CD4-positive, alpha-beta T cell treated with Interleukin-4 for 1 hour (primary cell): ENCODE measurements around the gene GAPDHS.

ENCODE experiments used
- DNase-seq, 2 donors: peaks; one replicate each; pipeline ENCODE4 v3.0.0-alpha.2; 2020 to 2022

GAPDHS gene

GRCh38 chr19:35533201-35533821 is at the start of gene GAPDHS:
Gene GAPDHS (plus strand): TSS chr19:35533456. CDS start chr19:35533528, 72 bp downstream.
- DNase-seq = no peak

GRCh38 chr19:35484252-35485036 is 48.8 kb upstream of the GAPDHS start:
- DNase-seq = peak in 1 of 2 donors; percentile 55

DNA sequence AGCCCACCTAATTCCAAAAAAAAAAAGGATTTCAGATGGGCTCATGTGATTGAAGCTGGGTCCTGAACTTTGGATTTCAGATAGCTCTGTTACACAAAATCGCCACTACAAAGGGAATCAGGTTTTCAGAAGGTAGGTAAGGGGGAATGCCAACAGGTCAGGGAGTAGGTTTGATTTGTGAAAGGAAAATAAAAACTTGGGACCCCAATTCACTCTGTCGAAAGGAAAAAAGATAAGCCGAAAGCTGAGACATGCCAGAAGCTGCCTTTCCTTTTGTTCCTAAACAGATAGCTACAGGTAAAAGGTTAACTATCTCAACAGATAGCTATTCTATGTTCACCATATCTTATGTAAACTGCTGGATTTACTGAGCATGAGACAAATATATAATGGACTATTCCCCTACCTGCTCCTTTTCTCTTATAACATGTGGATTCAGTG is 47.0 kb upstream of the GAPDHS start:
- DNase-seq = no peak

DNA sequence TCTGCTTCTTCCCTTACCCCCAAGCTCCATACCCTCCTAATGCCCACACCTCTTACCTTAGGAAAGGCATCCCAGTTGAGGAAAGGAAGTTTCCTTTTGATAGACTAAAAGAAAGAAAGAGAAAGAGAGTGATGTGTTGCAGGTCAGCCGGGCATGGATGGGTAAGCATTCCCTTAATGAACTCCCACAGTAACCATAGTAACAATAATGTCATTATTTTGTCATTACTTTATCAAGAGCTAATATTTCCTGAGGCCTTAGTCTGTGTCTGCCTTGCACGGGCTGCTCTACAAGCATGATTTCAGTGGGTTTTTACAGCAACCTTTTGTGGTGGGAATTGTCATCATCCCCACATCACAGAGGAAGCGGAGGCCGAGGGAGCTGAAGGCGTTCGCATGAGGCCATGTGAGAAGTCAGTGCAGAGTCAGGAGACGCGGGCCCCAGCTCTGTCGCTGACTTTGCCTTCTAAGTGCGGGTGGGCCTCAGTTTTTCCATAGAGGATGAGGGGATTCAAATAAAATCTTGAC is 45.5 kb upstream of the GAPDHS start:
- DNase-seq = no peak

- DNase-seq = no peak
These were observed 44.6 kb upstream of the GAPDHS start for GRCh38 chr19:35488677-35489076.

GRCh38 chr19:35490364-35490763 is 42.9 kb upstream of the GAPDHS start, which contains the start of gene KRTDAP:
Gene KRTDAP (minus strand): TSS chr19:35490464. CDS start chr19:35490442, 22 bp downstream.
- DNase-seq = no peak

- DNase-seq = no peak
These were observed 41.4 kb upstream of the GAPDHS start for GRCh38 chr19:35491836-35492360.

DNA sequence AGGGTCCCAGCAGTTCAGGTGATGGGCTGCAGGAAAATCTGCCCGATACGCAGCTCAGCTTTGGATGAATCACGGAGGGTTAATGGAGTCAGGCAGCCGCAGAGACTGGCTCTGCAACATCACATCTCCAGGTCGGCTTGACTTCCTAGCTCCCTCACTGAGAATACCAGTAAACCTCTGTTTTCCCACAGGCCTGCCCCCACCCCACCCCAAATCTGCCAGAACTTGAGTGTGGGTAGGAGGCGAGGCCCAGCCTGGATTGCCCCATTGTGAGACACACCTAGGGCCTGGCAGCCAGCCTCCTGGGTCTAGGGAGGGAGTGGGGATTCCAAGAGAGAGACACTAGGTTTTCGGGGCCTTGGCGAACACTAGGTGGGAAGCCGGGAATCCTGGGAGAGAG is 39.3 kb upstream of the GAPDHS start:
- no peak for DNase-seq

DNA sequence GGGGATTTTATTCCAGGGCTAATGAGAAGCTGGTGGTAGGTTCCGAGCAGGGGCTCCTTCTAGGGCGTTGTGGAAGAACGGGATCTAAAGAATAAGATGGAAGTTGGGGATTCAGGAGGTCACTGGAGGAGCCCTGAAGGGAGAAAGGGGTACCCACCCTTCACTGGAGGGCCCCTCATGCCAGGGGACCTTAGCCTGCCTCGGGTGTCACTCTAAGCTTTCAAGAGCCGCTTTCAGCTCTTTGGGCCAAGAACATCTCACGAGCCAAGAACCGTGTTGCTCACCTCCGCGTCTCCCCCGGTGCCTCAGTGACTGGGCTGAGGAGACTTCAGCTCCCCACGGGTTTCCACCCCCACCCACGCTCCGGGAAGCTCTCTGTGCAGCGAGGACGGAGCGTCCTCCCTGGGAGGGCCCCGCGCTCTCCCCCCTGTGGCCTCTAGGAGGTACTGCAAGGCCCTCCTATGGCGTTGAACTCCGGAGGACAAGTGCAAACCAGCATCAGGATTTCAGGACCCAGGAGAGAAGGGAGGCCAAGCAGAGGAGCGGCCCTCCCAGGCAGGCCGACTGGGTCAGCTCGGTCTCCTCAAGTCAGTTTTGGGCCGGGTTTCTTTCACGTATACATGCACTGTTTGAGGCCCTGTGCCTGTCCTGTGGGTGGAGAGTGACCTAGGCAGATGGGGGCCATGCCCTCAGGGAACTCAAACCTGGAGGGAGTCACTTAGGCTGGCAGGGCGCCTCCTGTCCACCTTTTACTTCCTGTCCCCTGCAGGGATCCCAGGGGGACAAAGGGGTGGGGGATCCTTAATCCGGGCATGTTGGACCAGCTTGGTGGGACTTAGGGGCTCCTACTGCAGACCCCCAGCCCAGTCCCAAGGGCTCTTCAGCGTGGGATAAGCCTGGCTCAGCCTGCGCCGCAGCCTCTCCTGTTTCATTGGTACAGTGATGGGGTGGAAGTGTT is 37.9 kb upstream of the GAPDHS start:
- DNase-seq = peak; percentile 67 to 71

- no peak for DNase-seq
These were observed 35.9 kb upstream of the GAPDHS start for GRCh38 chr19:35497406-35497805.

- DNase-seq = no peak
These were observed 35.0 kb upstream of the GAPDHS start for GRCh38 chr19:35498220-35498619.

- DNase-seq = no peak
These were observed 34.2 kb upstream of the GAPDHS start for GRCh38 chr19:35498984-35499527.

DNA sequence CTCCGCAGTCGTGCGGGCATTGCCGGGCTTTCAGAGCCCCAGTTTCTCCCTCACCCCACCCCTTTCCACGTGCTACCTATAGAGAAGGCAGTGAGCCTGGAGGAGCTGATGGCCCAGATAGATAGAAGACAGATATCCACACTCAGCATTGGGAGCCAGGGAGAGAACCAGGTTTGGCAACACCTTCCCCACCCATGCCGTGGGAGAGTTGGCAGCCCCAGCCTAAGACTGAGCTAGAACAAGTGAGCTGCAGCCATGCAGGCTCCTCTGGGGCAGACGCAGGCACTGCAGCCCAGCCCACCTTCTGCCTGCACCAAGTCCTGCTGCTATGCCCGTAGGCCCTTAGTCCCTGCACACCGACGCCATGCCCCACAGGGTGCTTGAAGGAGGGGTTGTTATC is 32.6 kb upstream of the GAPDHS start:
- DNase-seq = no peak

DNA sequence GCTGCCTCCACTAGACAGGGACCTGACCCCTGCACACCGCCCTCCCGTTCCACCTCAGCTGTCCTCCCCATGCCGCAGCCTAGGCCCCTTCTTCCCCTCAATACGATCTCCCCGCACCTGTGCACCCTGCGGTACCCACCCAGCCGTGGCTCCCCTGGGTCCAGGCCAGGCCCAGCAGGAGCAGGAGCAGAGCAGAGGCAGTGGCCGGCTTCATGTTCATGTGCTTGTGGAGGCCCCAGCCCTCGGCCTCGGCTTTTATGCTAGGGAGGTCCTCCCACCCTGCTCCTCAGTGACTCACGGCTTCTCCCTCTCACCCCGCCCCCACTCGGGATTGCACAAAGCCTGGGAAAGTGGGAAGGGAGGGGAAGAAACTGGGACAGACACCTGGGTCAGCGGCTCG is 31.6 kb upstream of the GAPDHS start:
- DNase-seq = no peak

GRCh38 chr19:35502751-35503150 is 30.5 kb upstream of the GAPDHS start:
- no peak for DNase-seq

DNA sequence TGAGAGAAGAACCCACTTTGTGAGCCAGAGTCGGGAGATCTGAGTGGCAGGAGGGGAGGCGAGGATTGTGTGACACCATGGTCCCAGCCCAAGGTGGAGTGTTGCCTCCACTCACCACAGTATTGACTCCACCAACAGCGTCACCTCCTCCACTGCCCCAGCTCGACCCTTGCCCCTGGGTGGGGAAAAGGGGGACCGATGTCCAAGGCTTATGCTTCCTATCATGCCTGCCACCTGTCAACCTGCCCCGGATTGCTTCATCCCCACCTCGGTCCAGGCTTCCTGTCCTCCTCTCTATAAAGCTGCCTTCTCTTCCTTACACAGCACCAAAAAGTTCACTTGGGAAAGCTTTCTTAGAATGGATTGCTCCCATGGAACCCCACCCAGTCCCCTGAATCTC is 27.2 kb upstream of the GAPDHS start:
- DNase-seq = no peak

DNA sequence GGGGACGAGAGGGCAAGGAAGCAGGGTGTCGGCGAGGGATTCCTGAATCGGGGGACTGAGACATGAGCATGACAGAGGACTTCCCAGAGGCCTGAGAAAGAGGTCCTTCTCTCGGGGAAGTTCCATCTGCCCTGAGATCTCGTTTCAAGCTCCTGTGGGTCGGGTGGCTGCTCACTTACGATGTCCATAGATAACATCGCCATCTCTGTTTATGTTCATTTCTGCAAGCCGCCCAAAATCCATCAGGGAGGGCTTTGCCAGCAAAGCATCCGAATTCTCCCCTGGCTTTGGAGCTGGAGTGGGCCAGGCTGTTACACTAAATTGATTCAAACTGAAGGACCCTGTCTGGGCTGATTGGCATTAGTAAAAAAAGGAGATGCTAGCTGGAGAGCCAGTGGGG is 25.7 kb upstream of the GAPDHS start:
- DNase-seq = no peak

DNA sequence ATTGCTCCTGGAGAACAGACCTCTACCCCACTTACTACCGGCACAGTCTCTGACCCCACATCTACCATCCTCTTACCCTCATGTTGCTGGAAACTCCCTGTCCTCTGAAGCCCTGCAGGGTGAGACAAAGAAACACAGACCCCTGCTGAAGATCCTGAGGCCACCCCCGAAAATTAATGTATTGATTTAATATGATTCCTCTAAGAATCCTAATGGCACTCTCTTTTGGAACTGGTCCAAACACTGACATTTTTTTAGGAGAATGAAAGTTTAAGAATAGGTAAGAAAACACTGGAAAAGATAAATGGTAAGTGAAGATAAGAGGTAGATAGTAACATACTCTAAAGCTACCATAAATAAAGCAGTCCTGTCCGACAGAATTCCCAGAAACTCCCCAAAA is 25.1 kb upstream of the GAPDHS start:
- no peak for DNase-seq

DNA sequence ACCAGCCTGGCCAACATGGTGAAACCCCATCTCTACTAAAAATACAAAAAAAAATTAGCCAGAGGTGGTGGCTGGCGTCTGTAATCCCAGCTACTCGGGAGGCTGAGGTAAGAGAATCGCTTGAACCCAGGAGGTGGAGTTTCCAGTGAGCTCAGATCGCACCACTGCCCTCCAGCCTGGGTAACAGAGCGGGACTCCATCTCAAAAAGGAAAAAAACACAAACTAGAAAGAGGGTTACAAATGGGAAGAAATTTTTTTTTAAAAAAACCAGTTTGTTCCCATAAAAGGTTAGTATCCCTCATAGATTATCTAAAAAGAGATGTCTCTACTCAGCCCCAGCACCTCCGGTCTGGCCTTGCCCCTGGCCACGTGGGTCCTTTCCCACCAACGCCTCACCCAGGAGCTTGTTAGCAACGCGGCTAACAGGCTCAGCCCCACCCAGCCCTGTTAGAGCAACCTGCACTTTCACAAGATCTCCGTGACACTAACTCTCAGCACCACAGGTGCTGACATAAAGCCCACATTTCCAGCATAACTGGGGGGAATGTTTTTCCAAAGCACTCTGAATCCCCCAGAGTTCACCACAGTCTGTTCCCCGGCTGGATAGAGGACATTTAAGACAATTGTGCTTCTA is 24.1 kb upstream of the GAPDHS start:
- peak; percentile 41 to 43 for DNase-seq

- DNase-seq = peak; percentile 67 to 68
These were observed 23.2 kb upstream of the GAPDHS start for GRCh38 chr19:35509861-35510625.

DNA sequence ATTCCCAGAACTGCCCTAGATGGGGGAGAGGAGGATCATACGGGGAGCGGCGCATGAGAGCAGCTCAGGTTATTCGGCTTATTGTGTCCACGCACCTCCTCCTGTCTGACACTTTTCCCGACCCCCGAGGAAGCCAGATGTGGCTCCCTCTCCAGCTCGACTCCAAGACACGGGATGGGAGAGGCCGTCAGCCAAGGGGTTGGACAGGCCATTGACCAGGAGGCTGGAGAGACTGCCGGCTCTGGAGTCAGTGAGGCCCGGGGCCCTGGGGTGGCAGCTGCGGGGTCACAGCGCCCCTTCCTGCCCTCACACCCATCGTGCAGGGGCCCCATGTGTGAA is 22.7 kb upstream of the GAPDHS start:
- no peak for DNase-seq
